SJSA1 (cell line): ENCODE data around the gene TXNRD1. TPM values are rescaled to one million over a fixed set of nuclear protein-coding genes. Genes with fewer than 3 reads are reported as not detected.
"Not testable (repeated sequence)": the region's sequence is repeated elsewhere in the genome, so short reads cannot be mapped to it uniquely, and the experiment has no call there.

ENCODE experiments used
- DNase-seq, 2 experiments: peaks; one replicate each; pipeline ENCODE4 v3.0.0-alpha.2; 2015 to 2020; ENCODE audit warnings: low spot score in 2 of 2, low read depth in 1 of 2
- H3K27ac ChIP-seq: fragments of 250-450 bp; sonication (Bioruptor Pico); 2 replicates; pipeline ENCODE4 v1.5.1; 2020; ENCODE audit warnings: mild to moderate bottlenecking, moderate library complexity
- H3K27me3 ChIP-seq: fragments of 250-450 bp; sonication (Bioruptor Pico); replicated peaks from 2 replicates; pipeline ENCODE4 v1.5.1; 2020; ENCODE audit warnings: mild to moderate bottlenecking, moderate library complexity
- H3K36me3 ChIP-seq: fragments of 250-450 bp; sonication (Bioruptor Pico); 2 replicates; pipeline ENCODE4 v1.5.1; 2020; ENCODE audit warnings: mild to moderate bottlenecking
- H3K4me1 ChIP-seq: fragments of 250-450 bp; sonication (Bioruptor Pico); replicated peaks from 2 replicates; pipeline ENCODE4 v1.6.1; 2021; ENCODE audit warnings: mild to moderate bottlenecking
- H3K4me3 ChIP-seq: fragments of 250-450 bp; sonication (Bioruptor Pico); 2 replicates; pipeline ENCODE4 v1.5.1; 2020; ENCODE audit warnings: mild to moderate bottlenecking
- H3K9me3 ChIP-seq: fragments of 250-450 bp; sonication (Bioruptor Pico); replicated peaks from 2 replicates; pipeline ENCODE4 v1.5.1; 2020; ENCODE audit warnings: mild to moderate bottlenecking
- total RNA-seq: library from RNA; depleted of rRNA; stranded (reverse); fragments of >200 nt; shearing (Covaris generic); gene quantifications from 2 replicates; pipeline ENCODE4 v1.2.3, GENCODE V29; 2014

The TXNRD1 gene
- total RNA-seq, 1 experiment from 2014 or later, result 378 TPM

- peak overlapping the region; percentile 53 for H3K4me3 ChIP-seq
- peak; percentile 91 to 96 for DNase-seq
- no peaks in the 10 kb centered on the region for H3K9me3 ChIP-seq
- peaks cover 29% of the 10 kb centered on the region for H3K4me1 ChIP-seq
- peaks cover 41% of the 10 kb centered on the region for H3K36me3 ChIP-seq
- no peaks in the 10 kb centered on the region for H3K27me3 ChIP-seq
- peak overlapping the region; percentile 95 for H3K27ac ChIP-seq
Measured at GRCh38 chr12:104286516-104287482, 71.2 kb downstream of the TXNRD1 start.

DNA sequence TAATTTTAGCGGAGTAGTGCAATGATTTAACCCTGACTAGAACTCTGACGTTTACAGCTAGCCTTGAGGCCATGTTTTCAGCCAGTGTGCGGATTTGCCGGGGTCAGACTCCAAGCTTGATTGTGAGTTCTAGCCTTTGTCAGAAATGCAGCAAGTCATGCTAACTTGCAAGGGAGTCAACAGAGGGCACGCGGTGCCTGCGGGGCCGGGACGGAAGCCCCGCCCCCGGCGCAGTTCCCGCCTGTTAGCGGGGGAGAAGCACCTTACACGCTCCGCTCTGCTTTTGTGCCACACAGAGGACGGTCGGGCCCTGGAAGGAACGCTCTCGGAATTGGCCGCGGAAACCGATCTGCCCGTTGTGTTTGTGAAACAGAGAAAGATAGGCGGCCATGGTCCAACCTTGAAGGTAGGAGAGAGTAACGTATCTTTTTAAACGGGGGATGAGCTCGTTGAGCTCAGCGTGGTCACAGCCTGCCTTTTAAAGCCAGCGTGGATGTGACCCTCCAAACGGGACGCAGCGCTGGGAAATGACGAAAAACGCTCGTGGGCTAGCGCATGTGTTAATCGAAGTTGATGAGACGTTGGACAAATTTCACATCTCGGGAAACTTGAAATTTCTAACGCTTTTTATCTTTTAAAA is 73.2 kb downstream of the TXNRD1 start:
- H3K9me3 ChIP-seq, result no peaks in the 10 kb centered on the region
- H3K4me3 ChIP-seq, result peak overlapping the region; percentile 53
- H3K27me3 ChIP-seq, result no peaks in the 10 kb centered on the region
- H3K4me1 ChIP-seq, result peaks cover 22% of the 10 kb centered on the region
- DNase-seq, result peak; percentile 76 to 78
- peaks cover 60% of the 10 kb centered on the region for H3K36me3 ChIP-seq
- H3K27ac ChIP-seq, result peak overlapping the region; percentile 95

DNA sequence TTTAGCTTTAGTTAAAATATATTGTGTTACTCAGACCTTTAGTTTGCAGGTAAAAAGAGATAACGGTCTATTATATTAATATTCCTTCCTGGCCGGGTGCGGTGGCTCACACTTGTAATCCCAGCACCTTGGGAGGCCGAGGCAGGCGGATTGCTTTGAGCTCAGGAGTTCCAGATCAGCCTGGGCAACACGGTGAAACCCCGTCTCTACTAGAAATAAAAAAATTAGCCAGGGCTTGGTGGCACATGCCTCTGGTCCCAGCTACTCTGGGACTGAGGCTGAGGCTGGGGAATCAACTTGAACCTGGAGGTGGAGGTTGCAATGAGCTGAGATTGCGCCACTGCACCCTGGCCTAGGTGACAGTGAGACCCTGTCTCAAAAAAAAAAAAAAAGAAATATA is 74.7 kb downstream of the TXNRD1 start:
- Histone ChIP-seq H3K4me3 (no peak overlapping the region), H3K27me3 (no peaks in the 10 kb centered on the region), H3K4me1 (peaks cover 21% of the 10 kb centered on the region), H3K9me3 (no peaks in the 10 kb centered on the region), H3K27ac (no peak overlapping the region), H3K36me3 (peaks cover 73% of the 10 kb centered on the region)
- no peak for DNase-seq

GRCh38 chr12:104290855-104291254 is 75.3 kb downstream of the TXNRD1 start:
- no peak for DNase-seq
- Histone ChIP-seq H3K4me1 (peaks cover 16% of the 10 kb centered on the region), H3K27me3 (no peaks in the 10 kb centered on the region), H3K9me3 (no peaks in the 10 kb centered on the region), H3K4me3 (no peak overlapping the region), H3K27ac (no peak overlapping the region), H3K36me3 (peaks cover 79% of the 10 kb centered on the region)

DNA sequence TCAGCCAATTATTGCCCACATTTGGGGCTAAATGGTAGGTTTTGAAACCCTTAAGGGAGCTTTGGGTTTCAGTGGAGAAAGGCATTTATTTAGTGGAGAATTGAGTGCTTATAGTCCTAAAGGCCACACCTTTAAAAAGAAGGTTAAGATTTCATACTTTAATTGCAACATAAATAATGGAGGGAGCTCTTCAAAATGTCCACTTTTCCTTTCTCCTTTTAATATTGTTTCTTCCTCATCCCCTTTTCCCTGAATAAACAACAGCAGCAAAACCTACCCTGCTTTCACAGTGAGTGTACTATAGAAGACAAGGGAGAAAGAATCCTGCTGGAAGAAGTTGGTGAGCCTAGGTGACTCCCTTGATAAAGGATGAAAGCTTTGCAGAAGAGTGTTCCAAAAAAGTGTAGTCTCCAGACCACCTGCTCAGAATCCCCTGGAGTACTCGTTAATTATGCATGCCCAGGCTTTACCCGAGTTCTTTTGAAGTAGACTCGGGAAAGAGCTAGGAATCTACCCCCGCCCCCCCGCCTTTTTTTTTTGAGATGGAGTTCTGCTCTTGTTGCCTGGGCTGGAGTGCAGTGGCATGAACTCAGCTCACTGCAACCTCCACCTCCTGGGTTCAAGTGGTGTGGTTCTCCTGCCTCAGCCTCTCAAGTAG is 76.4 kb downstream of the TXNRD1 start:
- H3K27me3 ChIP-seq, result no peaks in the 10 kb centered on the region
- H3K27ac ChIP-seq, result no peak overlapping the region
- peaks cover 88% of the 10 kb centered on the region for H3K36me3 ChIP-seq
- no peak for DNase-seq
- no peak overlapping the region for H3K4me3 ChIP-seq
- H3K4me1 ChIP-seq, result peaks cover 7% of the 10 kb centered on the region
- no peaks in the 10 kb centered on the region for H3K9me3 ChIP-seq

- no peak for DNase-seq
- H3K27me3 ChIP-seq, result no peaks in the 10 kb centered on the region
- peaks cover 7% of the 10 kb centered on the region for H3K4me1 ChIP-seq
- H3K4me3 ChIP-seq, result no peak overlapping the region
- H3K9me3 ChIP-seq, result no peaks in the 10 kb centered on the region
- peaks cover 89% of the 10 kb centered on the region for H3K36me3 ChIP-seq
- H3K27ac ChIP-seq, result no peak overlapping the region
Measured at GRCh38 chr12:104292872-104293794, 77.6 kb downstream of the TXNRD1 start.

GRCh38 chr12:104294158-104294859 is 78.7 kb downstream of the TXNRD1 start:
- not testable (repeated sequence) for H3K4me3 ChIP-seq, H3K27me3 ChIP-seq, H3K9me3 ChIP-seq, H3K27ac ChIP-seq, H3K4me1 ChIP-seq
- DNase-seq, result peak in 1 of 2 experiments; percentile 63
- H3K36me3 ChIP-seq, result peaks cover 87% of the 10 kb centered on the region

DNA sequence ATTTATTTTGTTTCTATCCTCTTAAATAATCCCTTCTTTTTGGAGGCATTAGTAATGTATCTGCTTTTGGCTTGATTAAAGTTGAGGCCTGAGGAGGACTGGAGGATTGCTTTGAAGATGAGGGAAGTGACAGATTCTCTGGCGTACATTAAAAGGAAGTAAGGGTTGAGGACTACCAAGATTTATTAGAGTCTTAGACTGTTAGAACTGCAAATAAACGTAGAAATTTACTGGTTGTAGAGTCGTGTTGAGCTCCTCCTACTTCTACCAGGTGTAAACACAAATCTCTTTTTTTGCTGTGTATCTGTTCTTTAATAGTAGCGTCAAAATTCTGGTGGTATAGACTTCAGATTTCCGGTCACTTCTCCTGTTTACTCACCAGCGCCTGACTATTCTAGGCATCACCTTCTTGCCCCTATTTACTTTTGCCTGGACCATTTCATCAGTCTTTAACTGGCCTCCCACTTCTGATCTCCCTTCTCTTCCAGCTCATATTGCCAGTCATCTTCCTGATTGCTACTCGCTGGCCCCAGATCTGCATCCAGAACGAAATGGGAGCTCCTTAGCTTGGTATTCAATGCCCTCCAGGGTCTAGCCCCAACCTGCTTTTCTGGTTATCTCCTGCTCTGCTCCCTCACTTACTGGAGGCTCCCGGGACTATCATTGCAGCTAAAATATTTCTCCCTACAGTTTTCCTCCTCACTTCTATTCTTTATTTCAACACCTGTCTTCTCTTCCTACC is 79.5 kb downstream of the TXNRD1 start:
- no peak for DNase-seq
- H3K4me1 ChIP-seq, result peaks cover 3% of the 10 kb centered on the region; the same call in 1 of the 2 replicates
- no peak overlapping the region for H3K4me3 ChIP-seq
- H3K9me3 ChIP-seq, result no peaks in the 10 kb centered on the region
- H3K36me3 ChIP-seq, result peaks cover 87% of the 10 kb centered on the region
- no peak overlapping the region for H3K27ac ChIP-seq
- no peaks in the 10 kb centered on the region for H3K27me3 ChIP-seq

DNA sequence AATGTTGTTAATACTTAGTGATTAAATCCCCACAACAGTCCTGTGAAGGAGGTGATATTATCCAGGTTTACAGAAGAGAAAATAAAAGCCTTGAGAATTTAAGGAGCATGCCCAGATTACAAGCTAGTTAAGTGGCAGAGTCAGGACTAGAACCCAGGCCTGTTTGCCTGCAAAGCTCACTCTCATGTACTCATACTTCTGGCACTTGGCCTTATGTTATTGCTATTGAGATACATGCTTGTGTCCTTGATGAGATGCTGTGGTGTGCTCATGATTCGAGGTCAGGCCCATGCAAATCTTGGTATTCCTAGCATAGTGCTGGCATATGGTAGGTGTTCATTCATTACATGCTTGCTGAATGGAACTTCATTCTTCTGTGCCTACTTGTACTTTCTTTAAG is 80.4 kb downstream of the TXNRD1 start:
- no peak for DNase-seq
- Histone ChIP-seq H3K27me3 (no peaks in the 10 kb centered on the region), H3K4me1 (peaks cover 3% of the 10 kb centered on the region; the same call in 1 of the 2 replicates), H3K4me3 (no peak overlapping the region), H3K36me3 (peaks cover 91% of the 10 kb centered on the region), H3K9me3 (no peaks in the 10 kb centered on the region), H3K27ac (no peak overlapping the region)

DNA sequence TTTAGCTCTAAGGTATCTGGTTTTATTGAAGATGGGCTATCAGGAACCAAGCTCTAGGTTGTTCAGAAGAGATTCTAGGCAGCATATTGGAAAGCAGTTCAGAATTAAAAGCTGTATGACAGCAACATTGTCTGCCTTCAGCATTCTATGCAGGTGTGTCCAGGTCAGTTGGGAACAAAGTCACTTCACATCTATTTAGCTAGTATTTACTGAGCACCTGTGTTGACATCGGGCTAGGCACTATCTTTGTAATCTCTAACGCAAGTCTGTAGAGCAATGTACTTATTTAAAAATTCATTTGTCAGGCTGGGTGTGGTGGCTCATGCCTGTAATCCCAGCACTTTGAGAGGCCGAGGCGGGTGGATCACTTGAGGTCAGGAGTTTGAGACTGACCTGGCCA is 81.1 kb downstream of the TXNRD1 start:
- Histone ChIP-seq H3K4me3 (no peak overlapping the region), H3K27me3 (no peaks in the 10 kb centered on the region), H3K4me1 (peaks cover 3% of the 10 kb centered on the region; the same call in 1 of the 2 replicates), H3K27ac (no peak overlapping the region), H3K36me3 (peaks cover 89% of the 10 kb centered on the region), H3K9me3 (no peaks in the 10 kb centered on the region)
- DNase-seq, result no peak

DNA sequence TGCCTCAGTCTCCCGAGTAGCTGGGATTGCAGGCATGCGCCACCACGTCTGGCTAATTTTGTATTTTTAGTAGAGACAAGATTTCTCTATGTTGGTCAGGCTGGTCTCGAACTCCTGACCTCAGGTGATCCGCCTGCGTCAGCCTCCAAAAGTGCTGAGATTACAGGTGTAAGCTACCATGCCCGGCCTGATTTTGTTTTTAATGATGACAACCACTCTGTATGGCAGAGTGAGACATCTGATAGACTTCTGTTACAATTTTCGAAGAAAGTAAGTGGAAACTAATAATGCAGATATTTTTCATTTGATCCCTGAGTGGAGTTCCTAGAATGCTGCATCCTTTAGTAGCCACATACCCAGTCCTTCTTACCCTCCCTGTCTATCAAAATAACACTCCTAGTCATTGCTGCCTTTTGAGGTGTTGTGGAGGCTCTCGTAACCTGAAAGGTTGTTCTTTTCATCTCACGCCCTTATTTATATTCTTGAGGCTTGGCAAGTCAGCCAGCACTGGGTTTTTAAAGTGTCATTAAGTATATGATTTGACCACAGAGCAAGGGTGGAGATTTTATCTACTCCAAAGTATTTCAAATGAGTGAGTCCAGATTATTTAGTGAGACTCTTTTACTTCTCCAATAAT is 82.0 kb downstream of the TXNRD1 start:
- H3K36me3 ChIP-seq, result peaks cover 85% of the 10 kb centered on the region
- DNase-seq, result no peak
- peaks cover 3% of the 10 kb centered on the region; the same call in 1 of the 2 replicates for H3K4me1 ChIP-seq
- H3K27ac ChIP-seq, result no peak overlapping the region
- no peaks in the 10 kb centered on the region for H3K9me3 ChIP-seq
- no peaks in the 10 kb centered on the region for H3K27me3 ChIP-seq
- no peak overlapping the region for H3K4me3 ChIP-seq
